Measurements from ENCODE around the gene TMEM201. TPM values are rescaled to one million over a fixed set of nuclear protein-coding genes. Genes with fewer than 3 reads are reported as not detected.

Gene TMEM201
- total and polyA plus RNA-seq, 9 of the 15 experiments (the other 6 are each of a cell fraction or from before 2014, with no cell fraction given), result 0.42 to 51.3 (median 7.4) TPM

GRCh38 chr1:9593492-9594465 lies 5.1 kb downstream of the TMEM201 start (continued):
- TF ChIP-seq BCLAF1 (IDR thresholded peaks at IDR 0.05; ENCODE audit: borderline replicate concordance in 1 of 2, control insufficient read depth in 1 of 2, low read depth in 2 of 2, low read length in 1 of 2) (no peak), ZNF561 (CRISPR knock-in tag; conservative IDR thresholded peaks at IDR 0.05) (no peak), NELFE (IDR thresholded peaks at IDR 0.05; ENCODE audit: insufficient read depth, insufficient read length) (no peak), SRSF9 (IDR thresholded peaks at IDR 0.05; ENCODE audit: borderline replicate concordance, low read depth, low read length) (no peak), NR4A1 (CRISPR knock-in tag; IDR thresholded peaks at IDR 0.05) (no peak), NR4A1 (tag; IDR thresholded peaks at IDR 0.05) (no peak), YY1 (IDR thresholded peaks at IDR 0.05; ENCODE audit: borderline replicate concordance in 1 of 3, control insufficient read depth in 1 of 3, extremely low read depth in 1 of 3, insufficient read depth in 3 of 3, insufficient read length in 1 of 3, insufficient replicate concordance in 2 of 3, low read depth in 1 of 3, low read length in 2 of 3) (peak in 2 of 3 experiments; percentile 35 to 67), ZFP91 (CRISPR knock-in tag; IDR thresholded peaks at IDR 0.05) (no peak)
- TF ChIP-seq, protein P1, sequence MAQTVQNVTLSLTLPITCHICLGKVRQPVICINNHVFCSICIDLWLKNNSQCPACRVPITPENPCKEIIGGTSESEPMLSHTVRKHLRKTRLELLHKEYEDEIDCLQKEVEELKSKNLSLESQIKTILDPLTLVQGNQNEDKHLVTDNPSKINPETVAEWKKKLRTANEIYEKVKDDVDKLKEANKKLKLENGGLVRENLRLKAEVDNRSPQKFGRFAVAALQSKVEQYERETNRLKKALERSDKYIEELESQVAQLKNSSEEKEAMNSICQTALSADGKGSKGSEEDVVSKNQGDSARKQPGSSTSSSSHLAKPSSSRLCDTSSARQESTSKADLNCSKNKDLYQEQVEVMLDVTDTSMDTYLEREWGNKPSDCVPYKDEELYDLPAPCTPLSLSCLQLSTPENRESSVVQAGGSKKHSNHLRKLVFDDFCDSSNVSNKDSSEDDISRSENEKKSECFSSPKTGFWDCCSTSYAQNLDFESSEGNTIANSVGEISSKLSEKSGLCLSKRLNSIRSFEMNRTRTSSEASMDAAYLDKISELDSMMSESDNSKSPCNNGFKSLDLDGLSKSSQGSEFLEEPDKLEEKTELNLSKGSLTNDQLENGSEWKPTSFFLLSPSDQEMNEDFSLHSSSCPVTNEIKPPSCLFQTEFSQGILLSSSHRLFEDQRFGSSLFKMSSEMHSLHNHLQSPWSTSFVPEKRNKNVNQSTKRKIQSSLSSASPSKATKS (CRISPR knock-in tag; IDR thresholded peaks at IDR 0.05), result no peak

All from K562 (cell line).